ENCODE results near the gene C2CD4C.
"Not testable (repeated sequence)": the region's sequence is repeated elsewhere in the genome, so short reads cannot be mapped to it uniquely, and the experiment has no call there.

C2CD4C gene

DNA sequence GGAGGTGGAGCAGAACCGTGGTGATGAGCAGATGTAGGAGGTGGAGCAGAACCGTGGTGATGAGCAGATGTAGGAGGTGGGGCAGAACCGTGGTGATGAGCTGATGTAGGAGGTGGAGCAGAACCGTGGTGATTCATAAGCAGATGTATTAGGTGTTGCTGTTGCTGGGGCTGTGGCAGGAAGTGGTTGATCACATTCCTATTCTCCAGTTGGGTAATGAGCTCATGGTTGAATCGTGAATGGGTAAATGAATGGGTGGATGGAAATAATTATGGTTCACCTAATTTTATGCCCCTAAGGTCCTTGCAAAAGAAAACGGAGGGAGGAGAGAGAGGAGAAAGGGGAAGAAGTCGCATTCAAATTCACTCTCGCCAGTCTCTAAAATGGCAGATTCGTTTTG, 26.4 kb downstream of the C2CD4C start:
- peak in 1 of 2 donors; percentile 6 for DNase-seq (ENCODE audit: low read depth in 2 of 2)

DNA sequence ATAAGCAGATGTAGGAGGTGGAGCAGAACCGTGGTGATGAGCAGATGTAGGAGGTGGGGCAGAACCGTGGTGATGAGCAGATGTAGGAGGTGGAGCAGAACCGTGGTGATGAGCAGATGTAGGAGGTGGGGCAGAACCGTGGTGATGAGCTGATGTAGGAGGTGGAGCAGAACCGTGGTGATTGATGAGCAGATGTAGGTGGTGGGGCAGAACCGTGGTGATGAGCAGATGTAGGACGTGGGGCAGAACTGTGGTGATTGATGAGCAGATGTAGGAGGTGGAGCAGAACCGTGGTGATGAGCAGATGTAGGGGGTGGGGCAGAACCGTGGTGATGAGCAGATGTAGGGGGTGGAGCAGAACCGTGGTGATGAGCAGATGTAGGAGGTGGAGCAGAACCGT, 27.0 kb downstream of the C2CD4C start:
- DNase-seq (ENCODE audit: low read depth in 2 of 2) = not testable (repeated sequence)

DNA sequence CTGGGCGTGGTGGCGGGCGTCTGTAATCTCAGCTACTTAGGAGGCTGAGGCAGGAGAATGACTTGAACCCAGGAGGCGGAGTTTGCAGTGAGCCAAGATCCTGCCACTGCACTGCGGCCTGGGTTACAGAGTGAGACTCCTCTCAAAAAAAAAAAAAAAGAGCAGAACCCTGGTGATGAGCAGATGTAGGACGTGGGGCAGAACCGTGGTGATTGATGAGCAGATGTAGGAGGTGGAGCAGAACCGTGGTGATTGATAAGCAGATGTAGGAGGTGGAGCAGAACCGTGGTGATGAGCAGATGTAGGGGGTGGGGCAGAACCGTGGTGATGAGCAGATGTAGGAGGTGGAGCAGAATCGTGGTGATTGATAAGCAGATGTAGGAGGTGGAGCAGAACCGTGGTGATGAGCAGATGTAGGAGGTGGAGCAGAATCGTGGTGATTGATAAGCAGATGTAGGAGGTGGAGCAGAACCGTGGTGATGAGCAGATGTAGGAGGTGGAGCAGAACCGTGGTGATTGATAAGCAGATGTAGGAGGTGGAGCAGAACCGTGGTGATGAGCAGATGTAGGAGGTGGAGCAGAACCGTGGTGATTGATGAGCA, 28.2 kb downstream of the C2CD4C start:
- DNase-seq (ENCODE audit: low read depth in 2 of 2) = not testable (repeated sequence)

DNA sequence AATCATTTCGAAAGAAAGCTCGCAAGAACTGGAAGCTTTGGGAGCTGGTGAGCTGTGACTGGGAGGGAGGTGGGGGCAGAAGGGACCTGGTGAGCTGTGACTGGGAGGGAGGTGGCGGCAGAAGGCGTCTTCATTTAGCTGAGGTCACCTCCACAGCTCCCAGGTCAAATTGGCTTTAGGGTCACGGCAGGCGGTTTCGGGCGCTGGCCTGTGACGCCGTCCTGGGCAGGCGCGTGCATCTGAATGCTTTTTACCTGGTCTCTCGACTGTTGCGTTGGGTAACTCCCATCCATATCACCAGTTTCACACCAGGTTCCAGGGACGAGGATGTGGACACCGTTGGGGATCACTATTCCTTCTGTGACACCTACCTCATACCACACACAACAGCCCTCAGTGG, 29.2 kb downstream of the C2CD4C start:
- DNase-seq (ENCODE audit: low read depth in 2 of 2) = no peak

GRCh38 chr19:378706-379105, 30.2 kb downstream of the C2CD4C start:
- no peak for DNase-seq (ENCODE audit: low read depth in 2 of 2)

GRCh38 chr19:377801-378581, 31.0 kb downstream of the C2CD4C start:
- no peak for DNase-seq (ENCODE audit: low read depth in 2 of 2)

- DNase-seq (ENCODE audit: low read depth in 2 of 2) = no peak
Observed at GRCh38 chr19:376111-376470, 32.9 kb downstream of the C2CD4C start.

GRCh38 chr19:375395-376110, 33.4 kb downstream of the C2CD4C start:
- no peak for DNase-seq (ENCODE audit: low read depth in 2 of 2)

DNA sequence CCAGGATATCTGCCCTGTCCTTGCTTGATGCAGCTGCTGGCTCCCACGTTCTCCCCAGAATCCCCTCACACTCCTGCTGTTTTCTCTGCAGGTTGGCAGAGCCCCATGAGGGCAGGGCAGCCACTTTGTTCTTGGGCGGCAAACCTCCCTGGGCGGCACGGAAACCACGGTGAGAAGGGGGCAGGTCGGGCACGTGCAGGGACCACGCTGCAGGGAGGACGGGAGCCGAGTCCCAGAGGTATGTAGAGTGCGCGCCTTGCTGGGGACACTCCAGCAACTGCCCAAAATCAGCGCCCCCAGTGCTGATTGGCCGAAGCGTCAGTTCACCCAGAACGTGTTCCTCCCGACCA, 34.1 kb downstream of the C2CD4C start:
- DNase-seq (ENCODE audit: low read depth in 2 of 2) = no peak

DNA sequence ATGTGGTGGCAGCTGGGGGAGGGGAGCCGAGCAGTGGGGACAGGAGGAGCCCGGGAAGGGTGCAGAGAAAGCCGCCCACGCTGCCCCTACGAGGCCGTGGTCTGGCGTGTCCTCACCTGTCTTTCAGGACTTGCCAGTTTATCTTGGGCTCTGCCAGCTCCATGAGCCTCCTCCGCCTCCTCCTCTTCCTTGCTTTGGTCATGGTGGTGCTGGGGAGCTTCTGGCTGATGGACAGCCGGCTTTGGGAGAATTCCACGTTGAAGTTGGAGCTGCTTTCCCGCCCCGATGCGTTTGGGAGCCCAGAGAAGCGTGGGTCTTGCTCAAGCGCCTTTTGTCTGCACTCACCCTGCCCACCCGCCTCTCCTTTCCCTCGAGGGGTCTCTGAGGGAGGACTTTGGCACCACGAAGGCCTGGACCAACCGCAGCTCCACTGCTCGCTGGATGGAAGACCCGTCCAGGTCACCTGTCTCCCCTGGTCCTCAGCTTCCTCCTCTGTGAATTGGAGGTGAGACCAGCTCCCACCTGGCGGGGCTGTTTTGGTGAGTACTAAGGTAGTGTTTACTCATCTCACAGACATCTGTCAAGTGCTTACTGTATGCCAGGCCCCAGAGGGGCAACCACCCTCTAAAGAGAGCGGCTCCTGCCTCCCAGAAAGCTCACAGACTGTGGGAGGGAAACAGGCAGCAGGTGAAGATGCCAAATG, 34.6 kb downstream of the C2CD4C start:
- DNase-seq (ENCODE audit: low read depth in 2 of 2) = no peak

DNA sequence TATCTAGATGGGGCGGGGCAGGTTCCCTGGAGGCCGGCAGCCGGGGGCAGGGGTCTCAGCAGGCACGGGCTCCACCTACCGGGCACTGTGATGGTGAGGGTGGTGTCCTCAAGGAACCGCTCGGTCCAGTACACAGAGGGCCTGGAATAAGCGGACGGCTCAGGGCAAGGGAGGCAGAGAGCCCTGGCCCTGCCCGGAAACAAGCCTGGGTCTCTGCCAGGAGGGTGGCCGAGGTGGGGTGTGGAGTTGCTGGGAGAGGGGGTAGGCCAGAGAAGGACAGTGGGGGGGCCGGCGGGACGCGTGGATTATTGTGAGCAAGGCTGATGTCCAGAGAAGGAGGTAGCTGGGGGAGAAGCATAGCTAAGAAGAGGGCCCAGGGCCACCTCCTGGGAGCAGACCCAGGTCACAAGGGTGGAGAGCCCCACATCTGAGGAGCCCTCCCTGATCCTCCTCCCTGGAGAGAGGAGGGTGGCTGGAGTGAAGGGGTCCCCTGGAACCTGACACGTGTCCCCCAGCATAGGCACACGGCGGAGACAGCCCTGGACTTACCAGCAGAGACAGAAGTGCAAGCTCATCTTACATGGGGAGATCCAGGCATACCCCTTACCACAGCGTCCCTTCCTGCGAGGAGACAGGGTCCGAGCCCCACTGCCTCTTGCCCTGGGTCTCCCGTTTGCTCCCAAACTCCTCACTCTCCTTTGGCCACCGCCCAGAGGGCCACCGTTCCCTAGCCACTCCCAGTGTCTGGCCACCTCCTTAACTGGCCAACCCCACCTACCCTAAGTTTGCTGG, 35.4 kb downstream of the C2CD4C start:
- no peak for DNase-seq (ENCODE audit: low read depth in 2 of 2)

DNA sequence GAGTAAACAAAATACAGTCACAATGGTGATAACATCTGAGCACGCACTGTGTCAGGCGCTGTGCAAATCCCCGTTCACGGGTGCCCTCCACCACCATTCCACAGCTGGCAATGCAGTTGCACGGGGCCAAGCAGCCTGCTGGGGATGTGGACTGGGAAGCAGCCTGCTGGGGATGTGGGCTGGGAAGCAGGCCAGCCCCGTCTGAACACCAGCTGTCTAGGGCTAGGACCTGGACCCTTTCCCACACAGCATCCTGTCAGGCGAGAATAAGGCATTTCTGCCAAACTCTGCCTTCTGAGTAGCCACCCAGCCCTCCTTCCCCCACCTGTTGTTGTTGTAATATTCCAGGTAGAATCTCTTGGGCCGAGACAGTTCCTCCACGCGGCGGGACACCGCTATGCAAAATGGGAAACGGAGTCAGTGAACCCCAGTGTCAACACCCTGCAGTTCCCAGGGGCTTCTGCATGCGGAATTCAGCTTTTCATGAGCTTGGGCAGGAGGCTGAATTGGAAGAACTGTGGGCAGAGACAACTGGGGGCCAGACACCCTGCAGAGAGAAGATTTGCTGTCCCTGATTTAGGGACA, 36.5 kb downstream of the C2CD4C start:
- DNase-seq (ENCODE audit: low read depth in 2 of 2) = no peak

DNA sequence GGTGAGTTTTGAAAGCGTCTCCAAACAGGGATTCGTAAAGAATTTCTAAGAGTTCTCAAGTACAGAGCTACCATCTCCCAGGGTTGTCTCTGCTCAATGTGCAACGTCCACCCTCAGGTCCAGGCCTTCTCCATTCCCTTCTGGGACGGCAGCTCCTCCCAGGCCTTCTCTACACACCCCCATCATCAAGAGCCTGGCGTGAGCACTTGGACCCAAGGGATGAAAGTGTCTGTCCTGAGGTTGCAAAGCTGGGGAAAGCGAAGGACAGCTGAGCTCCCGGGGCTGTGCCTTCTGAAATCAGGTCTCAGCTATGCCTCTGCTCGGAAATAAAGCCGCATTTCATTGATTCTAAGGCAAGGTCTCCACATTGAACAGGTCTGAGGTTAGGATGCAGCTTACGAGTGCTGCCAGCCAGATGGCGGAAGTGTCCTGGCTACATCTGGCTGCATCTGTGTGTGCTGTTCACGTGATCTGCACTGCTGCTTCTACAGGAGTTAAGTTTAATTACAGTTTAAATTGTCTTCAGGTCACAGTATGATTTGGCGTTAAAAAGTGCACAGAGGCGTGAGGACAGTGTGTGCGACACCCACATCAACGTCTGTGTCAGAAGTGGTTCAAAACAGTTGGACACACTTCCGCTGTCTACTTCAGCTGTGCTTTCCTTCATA, 37.3 kb downstream of the C2CD4C start:
- DNase-seq (ENCODE audit: low read depth in 2 of 2) = no peak

- no peak for DNase-seq (ENCODE audit: low read depth in 2 of 2)
Observed at GRCh38 chr19:370641-371330, 38.2 kb downstream of the C2CD4C start.

DNA sequence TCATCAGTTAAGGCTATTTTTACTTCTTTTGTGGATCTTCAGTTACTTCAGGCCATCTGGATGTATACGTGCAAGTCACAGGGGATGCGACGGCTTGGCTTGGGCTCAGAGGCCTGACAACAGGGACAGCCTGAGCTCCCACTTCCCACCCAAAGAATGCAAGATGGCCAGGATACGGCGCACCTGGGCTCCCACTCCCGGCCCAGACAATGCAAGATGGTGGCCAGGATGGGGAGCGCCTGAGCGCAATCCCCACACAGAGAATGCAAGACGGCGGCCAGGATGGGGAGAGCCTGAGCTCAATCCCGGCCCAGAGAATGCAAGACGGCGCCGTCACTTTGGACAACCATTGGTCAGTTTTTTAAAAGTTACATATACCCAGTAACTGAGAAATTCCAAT, 39.1 kb downstream of the C2CD4C start:
- no peak for DNase-seq (ENCODE audit: low read depth in 2 of 2)

DNA sequence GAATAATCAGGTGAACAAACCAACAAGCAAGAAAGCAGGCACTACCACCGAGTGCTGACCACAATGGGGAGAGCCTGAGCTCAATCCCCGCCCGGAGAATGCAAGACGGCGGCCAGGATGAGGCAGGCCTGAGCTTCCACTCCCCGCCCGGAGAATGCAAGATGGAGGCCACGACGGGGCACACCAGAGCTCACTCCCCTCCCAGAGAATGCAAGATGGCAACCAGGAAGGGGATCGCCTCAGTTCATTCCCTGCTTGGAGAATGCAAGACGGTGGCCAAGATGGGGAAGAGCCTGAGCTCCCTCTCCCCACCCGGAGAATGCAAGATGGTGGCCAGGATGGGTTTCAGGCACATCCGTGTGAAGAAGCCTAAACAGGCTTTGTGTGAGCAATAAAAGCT, 39.7 kb downstream of the C2CD4C start:
- DNase-seq (ENCODE audit: low read depth in 2 of 2) = no peak

- no peak for DNase-seq (ENCODE audit: low read depth in 2 of 2)
Observed at GRCh38 chr19:368630-369024, 40.3 kb downstream of the C2CD4C start.

GRCh38 chr19:367963-368629, 40.9 kb downstream of the C2CD4C start:
- DNase-seq (ENCODE audit: low read depth in 2 of 2) = no peak

GRCh38 chr19:367561-367960, 41.4 kb downstream of the C2CD4C start:
- DNase-seq (ENCODE audit: low read depth in 2 of 2) = no peak

GRCh38 chr19:366951-367350, 42.0 kb downstream of the C2CD4C start:
- no peak for DNase-seq (ENCODE audit: low read depth in 2 of 2)

Data from stimulated activated CD4-positive, alpha-beta T cell treated with anti-CD3 and anti-CD28 coated beads, Interleukin-1b, Interleukin-23, amount 100 ng/mL, for 1 hour (primary cell).